GM19324 (cell line): Measurements from ENCODE around the gene KDM4C.

Experiments
- ATAC-seq: cut with Tn5 transposase; IDR thresholded peaks from one replicate; pipeline ENCODE4 v1.9.1; 2021; ENCODE audit warnings: mild to moderate bottlenecking, moderate library complexity; ENCODE audit not compliant: unreplicated experiment, low FRiP score

KDM4C gene

GRCh38 chr9:6959270-6960000 lies 201.7 kb downstream of the KDM4C start:
- no peak for ATAC-seq

- ATAC-seq, result peak; percentile 48
These were observed 203.0 kb downstream of the KDM4C start for GRCh38 chr9:6960777-6961176.

DNA sequence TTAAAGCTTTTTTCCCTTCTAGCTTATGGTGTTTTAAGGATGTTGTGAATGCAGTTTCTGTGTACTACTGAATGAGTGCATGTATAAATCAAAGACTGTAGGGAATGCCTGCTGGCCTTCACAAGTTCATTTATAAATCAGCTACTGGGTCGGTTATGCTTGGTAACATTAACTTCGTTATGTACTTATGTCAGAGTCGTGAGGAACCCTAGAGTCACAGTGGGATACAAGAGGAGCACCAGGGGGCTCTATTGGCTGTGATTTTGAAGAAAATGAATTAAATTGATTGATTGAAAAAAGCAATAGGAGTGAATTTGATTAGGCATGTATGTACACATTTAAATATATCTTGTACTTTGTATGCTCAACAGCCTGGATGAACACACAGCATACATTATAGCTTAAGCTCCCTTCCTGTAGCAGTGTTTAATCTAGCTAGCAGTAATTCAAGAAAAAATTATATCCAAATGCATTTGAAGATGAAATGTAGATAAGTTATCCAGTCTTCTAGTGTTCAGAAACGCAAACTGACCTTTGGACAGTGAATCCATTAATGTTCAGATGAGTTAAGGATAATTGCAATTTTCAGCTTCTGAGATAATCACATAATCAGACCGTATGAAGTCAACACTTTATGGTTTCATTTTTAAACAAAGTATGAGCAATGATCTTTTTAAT lies 204.2 kb downstream of the KDM4C start:
- no peak for ATAC-seq

DNA sequence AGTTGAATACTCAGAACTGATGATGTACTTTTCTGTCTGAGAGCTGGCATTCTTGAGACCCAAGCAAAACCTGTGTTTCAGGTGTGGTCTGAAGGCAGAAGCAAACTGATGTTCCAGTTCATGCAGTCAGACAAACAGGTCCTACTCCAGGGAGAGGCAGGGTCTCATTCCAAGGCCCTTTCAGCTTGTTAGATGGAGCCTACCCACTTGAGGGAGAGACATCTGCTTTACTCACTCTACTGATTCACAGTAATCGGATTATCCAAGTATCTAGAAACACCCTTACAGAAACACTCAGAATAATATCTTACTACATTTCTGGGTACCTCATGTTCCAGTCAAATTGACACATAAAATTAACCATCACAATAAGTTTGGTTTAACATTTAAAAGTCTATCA lies 207.8 kb downstream of the KDM4C start:
- no peak for ATAC-seq

DNA sequence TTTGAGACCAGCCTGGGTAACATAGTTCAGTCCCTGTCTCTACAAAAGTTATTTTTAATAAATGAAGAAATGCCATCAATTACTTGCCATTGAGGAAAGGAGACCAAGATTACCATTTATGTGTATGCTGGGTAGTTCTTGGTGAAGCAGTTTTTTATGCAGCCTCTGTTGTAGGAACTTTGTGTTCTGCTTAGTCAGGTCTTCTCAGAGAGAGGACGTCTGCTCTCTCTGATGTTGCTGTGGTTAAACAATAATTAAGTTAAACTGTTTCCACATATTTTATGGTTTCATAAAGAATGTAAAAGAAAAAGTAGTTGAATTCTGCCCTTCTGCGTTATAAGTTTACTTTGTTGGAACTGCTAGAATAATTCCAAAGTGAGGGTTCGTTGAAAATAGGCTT lies 210.5 kb downstream of the KDM4C start:
- no peak for ATAC-seq

DNA sequence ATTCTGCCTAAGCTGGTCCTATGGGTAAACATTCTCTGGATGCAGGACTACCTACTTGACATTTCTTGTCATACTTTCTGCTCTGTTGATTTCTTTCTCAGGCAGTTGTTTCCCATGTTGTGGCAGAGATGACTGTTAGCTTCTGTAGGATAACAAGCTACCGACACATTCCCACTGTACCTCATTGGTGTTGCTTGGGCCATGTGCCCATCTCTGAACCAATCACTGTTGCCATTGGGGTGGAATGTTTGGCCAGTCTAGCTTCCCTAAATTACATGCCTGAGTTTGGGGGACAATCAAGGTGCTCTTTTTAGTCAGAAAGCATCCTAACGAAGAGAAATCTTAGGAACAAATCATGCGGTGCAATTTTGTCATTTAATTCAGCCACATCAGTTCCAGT lies 212.0 kb downstream of the KDM4C start:
- ATAC-seq, result no peak

- no peak for ATAC-seq
These were observed 215.3 kb downstream of the KDM4C start for GRCh38 chr9:6973089-6973488.

DNA sequence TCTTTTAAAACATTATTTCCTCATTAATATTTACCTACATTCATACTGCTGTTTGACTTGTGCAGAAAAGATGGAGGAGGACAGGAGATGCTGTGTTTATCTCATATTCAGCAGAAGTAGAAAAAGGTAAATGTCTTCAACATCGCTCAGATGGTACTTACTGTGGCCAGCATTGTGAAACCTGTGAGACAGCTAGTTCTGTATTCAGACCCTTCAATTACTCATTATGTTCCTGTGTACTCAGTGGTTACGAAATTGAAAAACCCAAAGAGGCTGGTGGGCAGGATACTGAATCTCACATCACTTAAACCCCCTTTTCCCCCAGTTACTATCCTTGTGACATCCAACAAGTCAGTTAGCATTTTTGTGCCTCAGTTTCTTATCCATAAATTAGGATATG lies 216.0 kb downstream of the KDM4C start:
- ATAC-seq, result peak; percentile 66

- ATAC-seq, result no peak
These were observed 217.4 kb downstream of the KDM4C start for GRCh38 chr9:6975198-6975597.

DNA sequence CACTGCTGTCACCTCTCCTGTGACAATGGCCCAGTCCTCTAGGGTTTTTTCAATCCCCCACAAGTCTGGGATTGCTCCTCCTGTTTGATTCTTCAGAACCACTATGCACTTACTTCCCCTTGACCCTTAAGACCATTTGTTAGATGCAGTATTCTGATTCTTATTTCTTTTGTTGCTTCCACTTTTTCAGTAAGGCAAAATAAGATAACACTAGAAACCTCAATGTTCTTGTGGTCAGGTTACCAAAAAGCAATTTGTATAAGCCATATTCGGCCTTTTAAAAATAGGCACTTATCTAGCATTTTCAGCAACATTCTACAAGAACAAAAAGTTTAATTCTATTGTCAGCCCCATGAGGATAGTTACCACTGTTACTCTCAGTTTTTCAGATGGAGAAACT lies 220.0 kb downstream of the KDM4C start:
- ATAC-seq, result no peak

DNA sequence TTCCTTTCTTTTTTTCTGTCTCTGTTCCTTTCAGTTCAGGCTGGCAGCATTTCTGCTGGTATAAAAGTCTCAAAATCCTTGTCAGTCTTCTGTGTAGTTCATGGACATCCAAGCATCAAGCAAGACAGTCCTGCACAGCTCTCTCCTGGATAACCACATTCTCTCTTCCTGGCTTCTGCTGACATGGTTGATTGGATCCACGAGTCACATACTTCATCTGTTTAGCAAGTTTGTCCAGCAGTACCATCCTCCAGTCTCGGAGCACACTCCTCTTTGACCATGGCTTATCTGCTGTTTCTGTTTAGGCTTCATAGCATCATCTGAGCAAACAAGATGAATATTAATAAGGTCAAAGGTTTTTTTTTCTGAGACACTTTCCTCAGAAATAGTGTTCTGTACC lies 220.8 kb downstream of the KDM4C start:
- ATAC-seq, result no peak

DNA sequence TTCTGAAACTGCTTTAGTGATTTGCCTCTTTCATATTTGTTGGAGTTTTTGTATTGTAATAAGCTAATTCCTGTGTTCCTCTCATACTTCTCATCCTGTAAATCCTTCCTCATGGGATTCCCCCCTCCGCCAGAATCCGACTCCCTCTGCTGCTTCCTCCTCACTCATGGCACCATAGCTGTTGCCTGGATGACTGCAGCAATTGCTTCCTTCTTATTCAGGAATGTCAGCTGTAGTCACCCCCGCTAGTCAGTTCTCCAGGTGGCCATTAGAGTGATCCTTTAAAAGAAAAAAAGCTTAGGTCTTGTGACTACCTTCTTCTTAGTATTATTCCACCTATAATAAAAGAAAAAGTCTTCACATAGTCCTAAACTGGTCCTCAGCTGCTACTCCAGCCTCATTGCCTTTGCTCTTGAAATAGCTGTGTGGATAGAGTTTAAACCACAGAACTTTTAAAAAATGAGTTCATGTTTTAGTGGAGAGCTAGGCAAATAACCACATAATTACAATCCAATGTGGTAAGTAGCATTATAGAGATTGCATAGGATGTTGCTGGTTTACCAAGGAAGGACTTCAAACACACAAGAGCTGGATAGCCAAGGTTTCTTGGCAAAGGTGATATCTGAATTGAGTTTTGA lies 227.3 kb downstream of the KDM4C start:
- ATAC-seq, result no peak

DNA sequence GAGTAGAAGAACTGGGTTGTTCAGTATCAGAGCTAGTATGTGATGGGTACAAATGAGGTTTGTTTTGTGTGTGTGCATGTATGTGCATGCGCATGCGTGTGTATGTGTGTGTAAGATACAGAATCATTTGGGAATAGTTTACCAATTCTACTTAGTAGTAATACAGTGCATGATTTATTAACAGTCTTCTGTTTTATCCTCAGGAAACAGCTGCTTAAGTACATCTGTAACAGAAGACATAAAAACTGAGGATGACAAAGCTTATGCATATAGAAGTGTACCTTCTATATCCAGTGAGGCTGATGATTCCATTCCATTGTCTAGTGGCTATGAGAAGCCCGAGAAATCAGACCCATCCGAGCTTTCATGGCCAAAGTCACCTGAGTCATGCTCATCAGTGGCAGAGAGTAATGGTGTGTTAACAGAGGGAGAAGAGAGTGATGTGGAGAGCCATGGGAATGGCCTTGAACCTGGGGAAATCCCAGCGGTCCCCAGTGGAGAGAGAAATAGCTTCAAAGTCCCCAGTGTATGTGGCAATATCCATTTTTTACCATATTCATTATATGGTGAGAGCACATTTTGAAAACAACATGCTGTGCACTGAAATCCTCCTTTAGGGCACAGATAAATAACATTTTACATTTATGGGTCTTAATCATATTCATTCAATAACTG lies 228.5 kb downstream of the KDM4C start:
- no peak for ATAC-seq

GRCh38 chr9:6987381-6987780 lies 229.6 kb downstream of the KDM4C start:
- ATAC-seq, result no peak

DNA sequence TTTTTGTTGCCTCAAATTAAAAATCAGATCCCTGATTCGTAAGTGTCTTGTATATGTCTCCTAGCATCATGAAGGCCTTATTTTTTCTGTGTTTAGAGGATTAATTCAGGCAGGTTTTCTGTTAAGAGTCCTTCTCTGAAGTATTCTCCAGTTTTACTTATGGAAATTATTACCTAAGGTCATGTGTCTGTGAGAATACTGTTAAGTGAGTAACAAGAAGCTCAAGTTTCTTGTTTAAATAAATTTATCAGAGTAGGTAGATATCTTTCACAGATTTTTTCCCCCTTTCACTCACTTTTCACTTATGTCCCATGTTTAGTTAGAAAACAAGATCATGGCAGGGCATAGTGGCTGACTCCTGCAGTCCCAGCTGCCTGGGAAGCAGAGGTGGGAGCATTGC lies 233.6 kb downstream of the KDM4C start:
- no peak for ATAC-seq

- ATAC-seq, result no peak
These were observed 238.5 kb downstream of the KDM4C start for GRCh38 chr9:6996061-6996854.

DNA sequence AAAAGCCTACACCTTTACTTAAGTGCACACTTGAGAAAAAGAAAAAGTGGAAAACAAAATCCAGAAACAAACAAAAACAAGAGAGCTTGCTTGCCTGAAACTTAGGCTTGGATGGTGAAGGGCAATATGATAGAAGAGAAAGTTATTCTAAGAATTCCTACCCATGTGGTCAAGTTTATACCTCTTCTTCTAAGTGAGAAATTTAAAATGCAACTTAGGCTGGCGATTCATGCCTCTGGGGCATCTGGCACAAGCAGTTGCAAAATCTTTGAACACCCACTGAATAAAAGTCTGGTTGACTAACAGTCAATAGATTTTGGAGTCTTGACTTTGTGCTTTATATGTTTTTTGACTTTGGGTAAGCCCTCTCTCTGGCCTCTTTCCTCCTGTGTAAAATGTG lies 239.6 kb downstream of the KDM4C start:
- no peak for ATAC-seq

- ATAC-seq, result no peak
These were observed 242.0 kb downstream of the KDM4C start for GRCh38 chr9:6999794-7000193.

DNA sequence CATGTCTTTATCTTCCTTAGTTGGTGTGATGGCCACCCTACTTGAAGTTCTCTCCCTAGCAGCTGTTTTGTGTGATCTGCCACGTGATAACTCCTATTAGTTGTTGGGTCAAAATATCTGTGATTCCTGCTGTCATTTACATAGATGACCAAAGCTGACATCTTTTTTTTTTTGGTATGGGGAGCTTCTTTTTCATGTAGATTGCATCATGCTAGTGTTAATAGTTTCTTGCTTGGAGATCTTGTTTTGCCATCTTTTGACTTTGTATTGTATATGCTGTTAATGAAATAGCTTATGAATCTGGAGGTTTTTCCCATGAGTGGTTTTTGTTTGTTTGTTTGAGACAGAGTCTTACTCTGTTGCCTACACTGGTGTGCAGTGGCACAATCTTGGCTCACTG lies 243.8 kb downstream of the KDM4C start:
- ATAC-seq, result no peak

DNA sequence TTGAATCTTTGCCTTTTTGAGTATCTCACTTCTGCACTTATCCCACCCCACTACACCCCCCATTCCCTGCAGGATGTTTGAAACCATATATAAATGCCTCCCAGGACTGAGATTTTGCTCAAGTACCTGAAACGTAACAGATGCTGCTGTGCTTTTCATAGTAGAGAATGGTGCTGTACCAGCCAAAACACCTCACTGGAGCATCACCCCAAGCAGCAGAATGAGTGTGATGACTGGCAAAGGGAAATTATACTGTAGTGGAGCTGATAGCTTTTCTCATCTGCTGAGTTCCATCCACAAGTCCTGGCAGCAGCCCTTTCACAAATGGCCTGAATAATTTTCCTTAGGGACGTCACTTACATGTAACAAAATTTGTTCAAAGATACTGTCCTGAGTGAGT lies 246.1 kb downstream of the KDM4C start:
- no peak for ATAC-seq

- ATAC-seq, result no peak
These were observed 248.6 kb downstream of the KDM4C start for GRCh38 chr9:7006417-7006816.
